Activated CD4-positive, alpha-beta memory T cell treated with anti-CD3 and anti-CD28 coated beads, Interleukin-2, amount 10 ng/mL, durations not matched to agents 7 days and 5 days (primary cell): Measurements from ENCODE around the gene TUBA1C. TPM values are rescaled to one million over a fixed set of nuclear protein-coding genes. Genes with fewer than 3 reads are reported as not detected.

Source experiments
- CTCF ChIA-PET: fragments of 350-600 bp; sonication (Branson Sonifier 250); formaldehyde crosslinking; loops from one replicate; lab custom pipeline; 2021; ENCODE audit warnings: antibody characterized with exemption, inconsistent platforms; lab: Charles Lee
- POLR2A ChIA-PET: fragments of 350-600 bp; sonication (Branson Sonifier 250); formaldehyde crosslinking; loops from one replicate; lab custom pipeline; 2021; ENCODE audit warnings: antibody characterized with exemption; lab: Charles Lee
- DNase-seq: peaks from one replicate; pipeline ENCODE4 v3.0.0-alpha.2; 2020
- H3K27ac Mint-ChIP-seq: one replicate; pipeline ENCODE4 v1.8.0; 2021; ENCODE audit warnings: mild to moderate bottlenecking, mixed read lengths
- H3K27me3 Mint-ChIP-seq: one replicate; pipeline ENCODE4 v1.8.0; 2021; ENCODE audit warnings: mixed read lengths
- H3K36me3 Mint-ChIP-seq: one replicate; pipeline ENCODE4 v1.8.0; 2021; ENCODE audit warnings: low read depth, mixed read lengths
- H3K4me1 Mint-ChIP-seq: one replicate; pipeline ENCODE4 v1.8.0; 2021; ENCODE audit warnings: mixed read lengths
- H3K4me3 Mint-ChIP-seq: one replicate; pipeline ENCODE4 v1.8.0; 2021; ENCODE audit warnings: mild to moderate bottlenecking, mixed read lengths
- H3K9me3 Mint-ChIP-seq: one replicate; pipeline ENCODE4 v1.8.0; 2021; ENCODE audit warnings: mixed read lengths
- total RNA-seq, 2 experiments: library from RNA; stranded (reverse); gene quantifications; one replicate each; pipeline ENCODE4 v1.2.3, GENCODE V29; 2021

TUBA1C gene
- total RNA-seq, 2 experiments from 2014 or later, result 250 to 262 TPM

DNA sequence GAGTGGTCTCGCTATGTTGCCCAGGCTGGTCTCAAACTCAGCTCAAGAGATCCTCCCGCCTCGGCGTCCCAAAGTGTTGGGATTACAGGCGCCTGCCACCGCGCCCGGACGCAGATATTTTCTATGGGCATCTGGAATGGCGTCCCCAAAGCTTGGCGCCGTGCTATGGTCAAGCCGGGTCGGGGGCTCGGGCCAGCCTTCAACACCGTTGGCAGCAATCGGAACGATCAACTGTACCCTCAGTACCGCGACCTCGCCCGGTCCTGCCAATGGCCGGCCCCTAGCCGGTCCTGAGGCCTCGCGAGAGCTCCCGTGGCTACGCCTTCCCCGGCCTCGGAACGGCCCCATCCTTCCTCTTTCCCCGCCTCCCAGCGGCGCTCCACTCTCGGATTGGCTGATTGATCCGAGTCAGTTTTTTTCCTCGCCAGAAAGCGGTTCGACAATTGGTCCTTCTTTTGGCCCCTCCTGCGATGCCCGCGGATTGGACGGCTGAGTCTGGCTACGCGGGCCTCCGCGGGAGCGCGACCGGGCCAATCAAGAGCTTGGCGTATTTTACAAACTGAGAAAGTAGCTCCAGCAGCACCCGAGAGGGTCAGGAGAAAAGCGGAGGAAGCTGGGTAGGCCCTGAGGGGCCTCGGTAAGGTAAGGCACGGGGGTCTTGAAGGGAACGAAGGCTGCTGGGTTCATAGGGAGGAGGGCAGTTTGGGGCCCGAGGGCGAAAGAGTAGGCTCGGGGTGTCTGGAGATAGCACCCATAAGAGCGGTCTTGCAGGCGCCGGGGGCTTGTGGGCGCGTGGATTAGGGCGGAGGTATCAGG is 58.0 kb downstream of the TUBA1C start, which contains the start of gene TROAP:
Gene TROAP, plus strand, starts transcription at position 548 of the 816 bp plus-strand sequence. CDS start 354 bp downstream, outside the sequence.
- Mint-ChIP-seq H3K36me3 (peaks cover 31% of the 10 kb centered on the region), H3K4me1 (peaks cover 33% of the 10 kb centered on the region), H3K4me3 (peak within 1 kb of the TSS; percentile 94), H3K9me3 (no peaks in the 10 kb centered on the region), H3K27ac (peak within 1 kb of the TSS; percentile 86), H3K27me3 (no peaks in the 10 kb centered on the region)
- ChIA-PET CTCF (interaction anchor here (0.5 to 4.5 kb wide), 13 partner anchors 12 to 236 kb away, joined by 3 to 51 read pairs (median 9); partner anchors contain the start of genes C1QL4, DNAJC22, PRPH and SPATS2), POLR2A (interaction anchor here (0.6 to 4.1 kb wide), 34 partner anchors 10 to 520 kb away, joined by 3 to 46 read pairs (median 5); partner anchors contain the start of genes BCDIN3D, C1QL4, DHH and KMT2D)
- peak; percentile 99 for DNase-seq

DNA sequence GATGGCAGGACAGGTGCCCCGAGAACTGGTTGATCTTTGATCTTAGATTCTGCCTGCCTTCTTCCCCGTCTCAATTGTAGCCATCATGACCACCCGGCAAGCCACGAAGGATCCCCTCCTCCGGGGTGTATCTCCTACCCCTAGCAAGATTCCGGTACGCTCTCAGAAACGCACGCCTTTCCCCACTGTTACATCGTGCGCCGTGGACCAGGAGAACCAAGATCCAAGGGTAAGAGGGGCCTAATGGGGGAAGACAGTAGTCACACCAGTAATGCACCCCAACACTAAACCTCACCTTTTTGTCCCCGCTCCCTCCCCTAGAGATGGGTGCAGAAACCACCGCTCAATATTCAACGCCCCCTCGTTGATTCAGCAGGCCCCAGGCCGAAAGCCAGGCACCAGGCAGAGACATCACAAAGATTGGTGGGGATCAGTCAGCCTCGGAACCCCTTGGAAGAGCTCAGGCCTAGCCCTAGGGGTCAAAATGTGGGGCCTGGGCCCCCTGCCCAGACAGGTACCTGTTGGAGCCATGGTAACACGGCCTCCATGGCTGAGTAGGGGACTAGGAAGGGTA is 58.7 kb downstream of the TUBA1C start:
- Mint-ChIP-seq H3K4me1 (peaks cover 33% of the 10 kb centered on the region), H3K4me3 (peak overlapping the region; percentile 94), H3K36me3 (peaks cover 32% of the 10 kb centered on the region), H3K27me3 (no peaks in the 10 kb centered on the region), H3K9me3 (no peaks in the 10 kb centered on the region), H3K27ac (peak overlapping the region; percentile 86)
- no peak for DNase-seq
- ChIA-PET CTCF (interaction anchor here (0.6 to 4.5 kb wide), 11 partner anchors 11 to 414 kb away, joined by 3 to 51 read pairs (median 11); partner anchors contain the start of genes C1QL4, DNAJC22, PRPH and SPATS2), POLR2A (interaction anchor here (0.9 to 4.1 kb wide), 19 partner anchors 10 to 471 kb away, joined by 3 to 46 read pairs (median 6); partner anchors contain the start of genes C1QL4, DHH, KMT2D and PRPH)

Other genes with a start within 250 kb of the TUBA1C start
- 10 to 100 TPM; 65.9 to 70.2 TPM for gene PRKAG1, start 246.3 kb upstream of the TUBA1C start, total RNA-seq
- 10 to 100 TPM; 82.3 to 87.8 TPM for gene KMT2D, start 204.3 kb upstream of the TUBA1C start, total RNA-seq
- 10 to 100 TPM; 14.8 to 15.8 TPM for gene RHEBL1, start 195.1 kb upstream of the TUBA1C start, total RNA-seq
- gene DHH, start 170.3 kb upstream of the TUBA1C start, total RNA-seq, result under 1 TPM; 0.08 to 0.20 TPM
- 10 to 100 TPM; 82.8 to 85.3 TPM for gene LMBR1L, start 154.2 kb upstream of the TUBA1C start, total RNA-seq
- gene TUBA1B, start 133.7 kb upstream of the TUBA1C start, total RNA-seq, result 1,000 to 10,000 TPM; 1,691 to 1,705 TPM
- gene TUBA1A, start 76.0 kb upstream of the TUBA1C start, total RNA-seq, result 100 to 1,000 TPM; 106 to 109 TPM
- gene PRPH, start 30.1 kb downstream of the TUBA1C start, total RNA-seq, result under 1 TPM in 1 of 2 experiments, not detected in 1; 0.38 TPM
- 10 to 100 TPM; 75.1 to 79.5 TPM for gene TROAP, start 58.2 kb downstream of the TUBA1C start, total RNA-seq
- gene C1QL4, start 72.1 kb downstream of the TUBA1C start, total RNA-seq, result not detected
- gene DNAJC22, start 81.8 kb downstream of the TUBA1C start, total RNA-seq, result under 1 TPM in 1 of 2 experiments, not detected in 1; 0.05 TPM
- gene SPATS2, start 102.4 kb downstream of the TUBA1C start, total RNA-seq, result 10 to 100 TPM; 12.3 to 15.6 TPM